GM19043 (cell line): ENCODE data around the gene CRKL.
"Not testable (repeated sequence)": the region's sequence is repeated elsewhere in the genome, so short reads cannot be mapped to it uniquely, and the experiment has no call there.

Experiments
- ATAC-seq: cut with Tn5 transposase; IDR thresholded peaks from one replicate; pipeline ENCODE4 v1.9.1; 2021; ENCODE audit warnings: low read depth; ENCODE audit not compliant: unreplicated experiment

The CRKL gene

GRCh38 chr22:20965104-20965887 is 48.1 kb downstream of the CRKL start:
- no peak for ATAC-seq

GRCh38 chr22:20965888-20966855 is 49.0 kb downstream of the CRKL start:
- ATAC-seq: no peak

- no peak for ATAC-seq
Observed at GRCh38 chr22:20966883-20967696, 49.9 kb downstream of the CRKL start, which contains the start of gene AIFM3. Gene AIFM3, plus strand, starts transcription at chr22:20967255. Its CDS starts 690 bp downstream, at chr22:20967945.

- no peak for ATAC-seq
Observed at GRCh38 chr22:20967697-20968211, 50.5 kb downstream of the CRKL start.

GRCh38 chr22:20968281-20968977 is 51.2 kb downstream of the CRKL start:
- no peak for ATAC-seq

- no peak for ATAC-seq
Observed at GRCh38 chr22:20970939-20971657, 53.9 kb downstream of the CRKL start.

GRCh38 chr22:20972014-20972694 is 54.9 kb downstream of the CRKL start:
- ATAC-seq: not testable (repeated sequence)

- ATAC-seq: no peak
Observed at GRCh38 chr22:20972933-20973577, 55.8 kb downstream of the CRKL start.

GRCh38 chr22:20973634-20974286 is 56.6 kb downstream of the CRKL start:
- no peak for ATAC-seq

- ATAC-seq: no peak
Observed at GRCh38 chr22:20974336-20974955, 57.2 kb downstream of the CRKL start.

- no peak for ATAC-seq
Observed at GRCh38 chr22:20975541-20976290, 58.5 kb downstream of the CRKL start.

GRCh38 chr22:20976291-20976877 is 59.2 kb downstream of the CRKL start:
- ATAC-seq: no peak

GRCh38 chr22:20977019-20977418 is 59.8 kb downstream of the CRKL start:
- ATAC-seq: no peak

- no peak for ATAC-seq
Observed at GRCh38 chr22:20977516-20978170, 60.4 kb downstream of the CRKL start.

GRCh38 chr22:20978419-20978818 is 61.2 kb downstream of the CRKL start:
- ATAC-seq: no peak
